NCI-H460 (cell line): Measurements from ENCODE around the gene PTPN9. TPM values are rescaled to one million over a fixed set of nuclear protein-coding genes. Genes with fewer than 3 reads are reported as not detected.
A peak's percentile ranks its signal among the peaks of the same experiment; 100 is the strongest.
"Not testable (repeated sequence)": the region's sequence is repeated elsewhere in the genome, so short reads cannot be mapped to it uniquely, and the experiment has no call there.

Experiments
- DNase-seq: peaks from one replicate; pipeline ENCODE4 v3.0.0-alpha.2; 2016; ENCODE audit warnings: low read depth; ENCODE audit errors: extremely low read depth
- total RNA-seq: library from RNA; depleted of rRNA; stranded (reverse); fragments of >200 nt; shearing (Covaris generic); gene quantifications from 2 replicates; pipeline ENCODE4 v1.2.3, GENCODE V29; 2014

Gene PTPN9
- total RNA-seq, 1 experiment from 2014 or later = 29.5 TPM

GRCh38 chr15:75455424-75455981, 123.6 kb downstream of the PTPN9 start:
- peak; percentile 65 for DNase-seq

- DNase-seq = no peak
Measured at GRCh38 chr15:75454471-75455378, 124.4 kb downstream of the PTPN9 start.

DNA sequence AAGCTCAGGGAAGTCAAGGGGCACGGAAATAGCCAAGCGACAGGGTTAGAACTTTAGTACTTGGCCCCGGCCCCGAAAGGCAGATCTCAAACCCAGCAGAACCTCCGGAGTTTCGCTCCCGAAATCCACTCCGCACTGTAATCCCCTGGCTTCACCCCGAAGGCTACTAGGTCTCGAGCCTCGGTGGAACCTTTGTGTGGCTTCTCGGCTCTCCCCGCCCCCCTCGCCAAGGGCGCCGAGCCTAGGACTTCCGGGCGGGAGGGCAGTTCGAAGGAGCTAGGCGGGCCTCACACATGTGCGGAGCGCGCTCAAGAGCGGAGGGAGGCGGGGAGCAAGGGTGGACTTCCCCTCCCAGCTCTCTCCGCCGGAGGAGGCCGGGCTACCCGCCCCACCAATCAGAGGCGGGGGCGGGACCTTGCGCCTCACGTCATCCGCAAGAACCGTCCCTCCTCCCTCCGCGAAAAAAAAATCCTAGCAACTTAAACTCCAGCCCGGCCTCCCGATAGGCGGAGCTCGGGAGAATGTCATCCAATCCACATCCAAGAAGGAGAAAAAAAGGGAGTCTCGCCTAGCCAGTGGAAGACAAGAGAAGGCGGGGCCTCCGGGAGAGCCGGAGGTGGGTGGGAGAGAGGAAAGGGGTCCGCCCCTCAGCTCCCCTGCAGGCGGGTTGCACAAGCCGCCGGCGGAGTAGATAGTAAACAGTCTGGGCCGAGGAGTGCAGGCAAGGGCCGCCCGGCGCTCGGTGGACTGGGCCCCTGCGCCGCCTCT, 125.2 kb downstream of the PTPN9 start:
- DNase-seq = peak; percentile 99

DNA sequence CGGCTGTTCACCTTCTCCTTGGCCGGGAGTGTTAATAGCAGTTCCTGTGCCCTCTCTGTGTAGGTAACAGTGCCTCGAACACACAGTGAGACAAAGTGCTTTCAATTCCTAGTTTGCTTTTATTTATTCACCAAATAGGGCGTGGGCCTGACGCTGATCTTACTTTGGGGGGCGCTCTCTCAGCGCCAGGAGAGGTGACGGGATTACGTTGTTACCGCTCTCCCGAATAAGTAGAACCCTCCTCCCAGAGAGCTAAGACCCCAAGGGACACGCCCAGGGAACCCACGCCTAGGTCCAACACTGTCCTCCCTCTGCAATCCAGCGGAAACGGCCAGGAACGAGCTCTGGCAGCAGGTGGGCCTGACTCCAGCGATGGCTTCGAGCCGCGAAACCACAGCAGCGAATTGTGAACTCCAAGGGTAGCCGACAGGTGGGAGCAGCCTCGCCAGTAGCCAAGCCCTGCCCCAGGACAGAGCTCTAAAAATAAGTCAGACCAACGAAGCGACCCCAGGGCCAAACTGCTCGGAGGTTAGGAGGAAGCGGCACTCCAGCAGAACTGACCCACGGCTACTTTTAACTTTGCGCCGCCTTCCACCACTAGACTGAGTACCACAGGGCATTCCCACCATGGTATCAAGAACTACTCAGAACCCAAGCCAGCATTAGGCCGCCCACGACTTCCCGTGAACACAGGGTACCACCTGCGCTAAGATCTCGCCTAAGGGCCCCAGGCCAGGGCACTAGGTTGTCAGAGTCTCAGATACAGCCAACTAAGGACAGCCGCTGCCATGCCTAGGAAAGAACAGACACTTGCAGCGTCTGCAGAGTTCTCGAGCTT, 126.0 kb downstream of the PTPN9 start:
- DNase-seq = no peak

- DNase-seq = peak; percentile 78
Measured at GRCh38 chr15:75452364-75452864, 126.7 kb downstream of the PTPN9 start.

DNA sequence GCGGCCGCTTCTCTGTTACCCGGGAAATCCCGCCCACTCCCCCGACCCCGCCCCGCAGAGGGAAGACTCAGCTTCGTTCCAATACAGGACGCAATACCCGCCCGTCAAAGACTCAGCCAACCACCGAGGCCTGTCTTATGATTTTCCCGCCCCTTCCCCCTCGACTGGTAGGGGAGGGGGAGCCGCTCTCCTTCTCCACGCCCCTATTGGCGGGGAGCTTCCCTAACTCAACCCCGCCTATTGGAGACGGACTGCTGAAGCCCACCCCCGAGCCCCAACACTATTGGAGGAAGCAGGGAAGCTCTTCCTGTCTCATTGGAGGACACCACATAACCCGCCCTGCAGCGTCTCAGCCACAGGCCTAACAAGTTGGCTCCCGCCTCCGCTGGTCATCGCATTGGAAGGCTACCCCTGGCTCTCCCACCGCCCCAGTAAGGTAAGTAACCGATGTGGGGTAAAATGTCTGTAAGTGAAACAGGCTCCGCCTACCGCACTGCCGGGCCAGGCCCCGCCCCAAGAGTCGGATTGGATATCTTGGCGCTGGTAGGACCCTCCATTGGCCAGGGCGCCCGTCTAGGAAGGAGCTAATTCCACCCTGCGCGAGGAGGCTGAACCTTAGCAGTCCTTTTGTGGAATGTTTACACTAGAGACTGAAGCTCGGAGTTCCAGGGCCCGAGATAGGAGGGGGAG, 127.3 kb downstream of the PTPN9 start, which contains the start of gene SIN3A:
SIN3A (minus strand) TSS at position 17 of the 690 bp plus-strand sequence. CDS start 21,315 bp downstream, outside the sequence.
- peak; percentile 99 for DNase-seq

DNA sequence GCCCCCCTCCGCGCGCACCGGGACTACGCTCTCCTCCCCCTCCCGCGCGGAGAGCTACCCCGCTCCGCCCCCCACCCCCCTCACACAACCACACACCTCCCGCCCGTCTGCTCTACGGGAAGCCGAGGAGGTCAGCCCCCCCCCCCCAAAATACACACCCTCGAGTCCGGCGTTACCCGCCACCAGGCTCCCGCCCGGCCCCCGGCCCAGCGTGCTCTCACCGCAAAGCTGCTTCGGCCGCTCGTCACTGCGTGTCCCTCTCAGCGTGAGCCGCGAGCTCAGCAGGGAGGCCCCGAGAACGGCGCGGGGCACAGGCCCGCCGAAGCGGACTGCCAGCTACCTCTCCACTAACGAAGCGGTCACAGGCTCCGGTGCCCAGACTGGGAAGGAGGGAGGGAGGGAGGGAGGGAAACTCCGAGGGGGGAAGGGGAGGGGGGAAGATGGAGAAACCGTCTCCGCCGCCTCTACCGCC, 127.9 kb downstream of the PTPN9 start:
- no peak for DNase-seq

GRCh38 chr15:75450307-75451201, 128.6 kb downstream of the PTPN9 start:
- peak; percentile 95 for DNase-seq

DNA sequence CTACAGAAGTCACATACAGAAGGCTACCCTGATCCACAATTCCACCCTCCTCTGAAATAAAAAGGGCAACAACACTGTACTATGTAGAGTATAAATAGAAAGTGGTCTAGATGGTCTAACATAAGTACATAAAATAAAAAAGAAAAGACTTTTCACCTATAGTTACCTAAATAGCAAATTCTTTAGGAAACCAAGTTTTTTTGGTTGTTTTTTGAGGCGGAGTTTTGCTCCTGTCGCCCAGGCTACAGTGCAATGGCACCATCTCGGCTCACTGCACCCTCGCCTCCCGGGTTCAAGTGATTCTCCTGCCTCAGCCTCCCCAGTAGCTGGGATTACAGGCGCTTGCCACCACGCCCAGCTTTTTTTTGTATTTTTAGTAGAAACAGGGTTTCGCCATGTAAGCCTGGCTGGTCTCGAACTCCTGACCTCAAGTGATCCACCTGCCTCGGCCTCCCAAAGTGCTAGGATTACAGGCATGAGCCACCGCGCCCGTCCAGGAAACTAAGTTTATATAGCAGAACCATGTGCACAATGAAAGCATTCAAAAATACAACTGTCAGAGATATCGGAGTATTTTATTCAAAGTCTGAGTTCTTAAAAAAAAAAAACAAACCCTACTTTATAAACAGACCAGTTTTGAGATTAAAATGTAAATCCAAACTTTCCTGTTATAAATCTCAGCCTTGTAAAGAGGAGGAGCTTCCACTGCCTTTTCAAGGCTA, 129.4 kb downstream of the PTPN9 start:
- no peak for DNase-seq

DNA sequence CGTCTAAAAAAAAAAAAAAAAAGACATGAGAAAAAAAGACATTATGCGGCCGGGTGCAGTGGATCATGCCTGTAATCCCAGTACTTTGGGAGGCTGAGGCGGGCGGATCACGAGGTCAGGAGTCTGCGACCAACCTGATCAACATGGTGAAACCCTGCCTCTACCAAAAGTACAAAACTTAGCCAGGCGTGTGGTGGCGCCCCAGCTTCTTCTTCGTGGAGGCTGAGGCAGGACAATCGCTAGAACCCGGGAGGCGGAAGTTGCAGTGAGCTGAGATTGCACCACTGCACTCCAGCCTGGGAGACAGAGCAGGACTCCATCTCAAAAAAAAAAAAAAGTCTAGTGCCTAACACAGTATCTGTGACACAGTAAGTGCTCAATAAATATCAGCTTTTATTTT, 130.9 kb downstream of the PTPN9 start:
- DNase-seq = not testable (repeated sequence)

DNA sequence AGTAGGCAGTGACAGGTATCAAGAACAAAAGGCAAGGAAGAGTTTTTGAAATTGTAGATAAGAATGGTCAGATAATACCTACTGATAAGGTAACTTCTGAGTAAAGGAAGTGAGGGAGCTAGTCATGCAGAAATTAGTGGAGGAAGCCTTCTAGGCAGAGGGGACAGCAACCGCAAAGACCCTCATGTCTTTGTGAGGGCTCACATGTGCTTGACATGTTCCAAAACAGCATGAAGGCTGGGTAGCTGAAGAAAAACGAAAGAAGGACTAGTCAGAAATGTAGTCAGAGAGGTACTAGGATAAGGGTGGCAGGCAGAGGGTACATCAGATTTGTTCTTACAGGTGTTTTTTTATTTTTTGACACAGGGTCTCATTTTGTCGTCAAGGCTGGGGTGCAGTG, 133.0 kb downstream of the PTPN9 start:
- DNase-seq = no peak

DNA sequence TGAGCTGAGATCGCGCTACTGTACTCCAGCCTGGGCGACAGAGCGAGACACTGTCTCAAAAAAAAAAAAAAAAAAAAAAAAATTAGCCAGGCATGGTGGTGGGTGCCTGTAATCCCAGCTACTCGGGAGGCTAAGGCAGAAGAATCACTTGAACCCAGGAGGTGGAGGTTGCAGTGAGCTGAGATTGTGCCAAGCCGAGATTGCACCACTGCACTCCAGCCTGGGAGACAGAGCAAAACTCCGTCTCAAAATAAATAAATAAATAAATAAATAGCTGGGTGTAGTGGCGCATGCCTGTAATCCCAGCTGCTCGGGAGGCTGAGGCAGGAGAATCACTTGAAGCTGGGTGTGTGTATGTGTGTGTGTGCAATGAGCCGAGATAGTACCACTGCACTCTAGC, 133.8 kb downstream of the PTPN9 start:
- not testable (repeated sequence) for DNase-seq

- not testable (repeated sequence) for DNase-seq
Measured at GRCh38 chr15:75443972-75444453, 135.1 kb downstream of the PTPN9 start.

DNA sequence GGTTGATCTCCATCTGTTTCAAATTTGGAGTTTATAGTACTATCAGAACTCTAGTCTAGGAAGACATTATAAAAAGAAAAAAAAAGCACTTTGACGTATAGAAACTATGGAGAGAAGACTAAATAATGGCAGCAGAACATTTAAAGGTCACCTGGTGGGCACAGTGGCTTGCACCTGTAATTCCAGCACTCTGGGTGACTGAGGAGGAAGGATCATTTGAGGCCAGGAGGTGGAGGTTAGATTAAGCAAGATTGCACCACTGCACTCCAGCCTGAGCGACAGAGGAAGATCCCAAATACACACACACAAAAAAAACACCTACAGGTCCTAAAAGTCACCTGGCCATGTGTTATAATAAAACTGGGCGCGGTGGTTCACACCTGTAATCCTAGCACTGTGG, 141.4 kb downstream of the PTPN9 start:
- no peak for DNase-seq

DNA sequence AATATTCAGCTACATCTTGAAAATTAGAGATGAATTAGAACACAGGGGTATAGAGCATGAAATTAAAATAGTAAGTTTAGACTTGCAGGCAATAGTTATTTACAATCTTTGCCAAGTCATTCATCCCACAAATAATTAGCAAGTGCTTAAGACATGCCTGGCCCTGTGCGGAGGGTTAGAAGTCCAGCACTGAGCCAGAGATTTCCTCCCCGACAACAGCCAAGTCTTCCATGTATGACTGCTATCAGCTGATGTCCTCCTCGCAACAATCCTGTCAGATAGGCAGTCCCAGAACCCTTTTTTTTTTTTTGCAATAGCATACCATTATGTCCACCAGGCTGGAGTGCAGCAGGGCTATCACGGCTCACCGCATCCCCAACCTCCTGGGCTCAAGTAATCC, 142.2 kb downstream of the PTPN9 start:
- no peak for DNase-seq

DNA sequence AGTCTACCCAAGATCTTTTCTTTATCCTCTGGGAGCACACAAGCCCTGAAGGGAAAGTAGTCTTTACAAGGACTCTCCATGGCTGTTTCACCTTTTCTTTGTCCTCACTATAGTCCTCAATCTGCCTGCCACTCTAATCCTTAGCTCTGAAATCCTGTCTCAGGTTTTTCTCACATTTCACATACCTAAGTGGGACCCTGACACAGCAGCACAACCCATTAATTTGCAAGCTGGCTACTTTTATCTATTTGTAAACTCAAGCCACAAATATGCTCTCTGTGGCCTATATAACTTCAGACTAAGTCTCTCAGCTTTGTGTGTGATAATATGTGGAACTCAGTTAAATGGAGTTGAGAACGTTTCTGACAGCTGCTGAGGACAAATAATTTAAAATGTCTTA, 147.4 kb downstream of the PTPN9 start:
- DNase-seq = no peak

GRCh38 chr15:75431270-75431669, 147.8 kb downstream of the PTPN9 start:
- no peak for DNase-seq

- DNase-seq = no peak
Measured at GRCh38 chr15:75430259-75430658, 148.9 kb downstream of the PTPN9 start.
